ENCODE data around the gene VTI1A.
"Not testable (repeated sequence)": the region's sequence is repeated elsewhere in the genome, so short reads cannot be mapped to it uniquely, and the experiment has no call there.

Gene VTI1A

DNA sequence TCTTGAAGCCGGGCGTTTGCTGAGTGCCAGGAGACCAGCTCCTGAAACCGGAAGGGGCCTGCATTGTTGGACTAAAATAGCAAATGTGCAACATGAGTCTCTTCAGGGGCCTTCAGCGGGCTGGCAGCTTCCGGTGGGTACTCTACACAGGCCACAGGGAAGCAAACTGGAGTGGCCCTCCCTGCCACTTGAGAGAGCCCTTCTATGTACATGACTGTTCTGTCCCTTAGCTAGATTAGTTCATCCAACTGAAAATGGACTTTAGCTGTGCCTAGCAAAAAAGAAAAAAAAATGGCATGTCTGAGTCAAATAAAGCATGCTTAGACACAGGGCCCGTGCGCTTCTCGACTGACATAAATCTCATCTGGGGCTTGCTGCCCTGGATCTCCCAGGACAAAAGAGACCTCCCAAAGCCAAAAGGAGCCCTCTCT is 387.8 kb downstream of the VTI1A start:
- DNase-seq (ENCODE audit: low read depth in 2 of 2), result no peak

DNA sequence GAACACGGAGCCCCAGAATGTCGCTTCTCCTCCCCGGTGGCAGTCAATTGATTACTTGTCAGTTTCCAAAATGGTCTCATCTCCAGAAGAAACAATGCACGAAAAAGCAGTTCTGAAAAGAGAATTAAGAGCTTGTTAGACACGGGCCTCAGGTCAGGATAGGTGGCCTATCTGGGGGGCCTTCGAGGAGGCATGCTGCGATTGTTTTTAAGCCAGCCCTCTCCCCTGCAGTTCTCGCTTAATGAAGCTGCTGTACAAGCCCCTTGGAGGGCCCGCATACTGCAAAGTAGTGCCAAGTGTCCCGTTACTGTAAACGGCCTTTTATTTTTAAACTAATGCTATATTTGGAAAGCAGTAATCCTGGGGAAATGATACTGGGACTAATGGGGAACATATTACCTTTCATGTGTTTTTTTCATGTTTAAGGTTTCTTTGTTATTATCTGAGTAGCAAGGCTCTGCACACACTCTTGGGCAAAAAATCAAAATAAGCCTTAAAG is 388.3 kb downstream of the VTI1A start:
- no peak for DNase-seq (ENCODE audit: low read depth in 2 of 2)

DNA sequence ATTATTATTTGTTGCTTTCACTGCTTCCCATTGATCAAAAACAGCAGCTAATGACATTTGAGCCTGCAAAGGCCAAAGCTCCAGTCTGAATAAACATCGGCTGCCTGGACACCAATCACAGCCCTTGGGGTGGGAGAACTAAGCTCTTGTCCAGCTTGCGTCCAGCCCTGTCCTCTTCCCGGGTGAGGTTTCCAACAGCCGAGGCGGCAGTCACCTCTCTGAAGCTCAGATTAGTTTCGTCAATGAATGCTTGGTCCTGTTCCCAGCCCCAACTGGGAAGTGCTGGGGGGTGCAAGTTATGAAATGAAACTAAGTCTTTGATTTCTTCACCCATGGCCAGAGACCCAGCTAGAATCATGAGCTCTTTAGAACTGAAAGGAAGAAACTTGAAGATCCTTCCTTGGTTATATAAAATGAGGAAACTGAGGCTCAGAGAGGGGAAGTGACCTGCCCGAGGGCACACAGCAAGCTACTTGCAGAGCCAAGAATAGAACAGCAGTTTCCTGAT is 389.0 kb downstream of the VTI1A start:
- no peak for DNase-seq (ENCODE audit: low read depth in 2 of 2)

DNA sequence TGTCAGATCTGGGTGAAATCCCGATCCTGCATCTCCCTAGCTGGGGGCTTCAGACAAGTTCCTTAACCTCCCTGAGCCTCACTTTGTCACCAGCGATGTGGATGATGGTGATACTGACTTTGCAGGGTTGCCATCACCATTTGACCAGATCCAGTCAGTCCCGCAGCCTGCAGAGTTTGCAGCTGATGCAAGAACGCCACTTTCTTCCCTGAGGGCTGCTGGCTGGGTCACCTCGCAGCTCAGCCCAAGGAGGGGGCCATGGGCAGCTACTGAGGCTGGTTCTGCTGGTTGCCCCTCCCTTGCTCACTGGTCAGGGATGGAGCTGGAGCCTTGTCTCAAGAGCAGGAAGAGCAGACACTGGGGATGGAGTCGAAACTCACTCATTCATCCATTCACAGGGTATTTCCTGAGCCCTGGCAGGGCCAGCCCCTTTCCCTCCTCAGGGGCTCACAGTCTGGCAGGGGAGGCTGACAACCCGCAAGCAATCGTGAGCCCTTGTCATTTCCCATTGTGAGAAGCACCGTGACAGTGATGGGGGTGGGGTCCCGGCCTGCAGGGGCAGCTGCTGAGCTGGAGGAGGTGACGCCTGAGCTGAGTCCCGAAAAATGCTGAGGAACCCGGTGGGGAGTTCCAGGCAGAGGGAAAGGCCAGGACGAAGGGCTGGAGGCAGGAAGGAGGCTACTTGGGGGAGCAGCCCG is 391.9 kb downstream of the VTI1A start:
- no peak for DNase-seq (ENCODE audit: low read depth in 2 of 2)

DNA sequence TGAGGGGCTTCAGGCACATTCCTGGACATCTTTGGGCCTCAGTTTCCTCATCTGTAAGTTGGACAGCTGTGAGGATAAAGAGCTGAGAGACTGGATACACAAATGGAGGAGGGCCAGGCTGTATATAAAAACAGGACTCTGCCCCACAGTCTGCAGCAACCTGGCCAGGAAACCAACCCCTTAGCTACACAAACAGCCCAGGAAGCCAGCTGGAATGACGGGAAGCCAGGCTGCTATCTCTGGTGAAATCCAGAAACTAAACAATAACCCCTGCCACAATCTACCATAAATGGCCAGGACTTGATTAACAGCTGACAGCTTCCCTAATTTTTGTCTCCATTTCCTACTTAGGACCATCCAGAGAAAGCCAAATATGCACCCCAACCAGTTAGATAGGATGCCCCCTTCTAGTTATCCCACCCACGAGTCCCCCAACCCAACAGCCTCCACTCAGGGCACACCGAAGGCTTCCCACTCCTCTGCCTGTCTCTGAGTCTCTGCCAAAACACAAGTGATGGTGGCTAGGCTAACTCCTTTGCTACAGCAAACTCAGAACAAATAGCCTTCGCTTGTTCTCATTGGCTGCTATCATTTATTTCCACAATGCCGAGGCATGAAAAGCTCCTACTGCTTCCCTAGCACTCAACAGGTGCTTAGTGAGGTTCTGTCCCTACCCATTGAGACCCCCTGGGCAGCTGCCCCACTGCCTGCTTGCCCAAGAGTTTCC is 393.1 kb downstream of the VTI1A start:
- DNase-seq (ENCODE audit: low read depth in 2 of 2), result no peak

DNA sequence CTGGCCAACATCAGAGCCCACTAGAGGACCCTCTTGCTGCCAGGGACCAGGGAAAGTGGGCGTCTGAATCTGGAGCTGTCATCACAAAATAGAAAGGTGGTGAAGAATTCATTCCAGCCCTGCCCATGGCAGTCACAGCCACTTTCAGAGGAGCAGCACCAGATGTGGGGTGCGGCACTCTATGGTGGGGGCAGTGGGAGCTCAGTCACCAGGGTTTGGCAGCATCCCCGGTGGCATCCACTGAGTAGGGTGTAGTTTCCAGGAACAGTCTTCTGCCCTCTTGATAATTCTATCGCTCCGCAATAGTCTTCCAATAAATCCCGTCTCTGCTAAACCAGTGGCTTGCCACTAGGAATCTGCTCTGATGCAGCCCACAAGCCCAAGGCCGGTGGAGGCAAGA is 394.5 kb downstream of the VTI1A start:
- no peak for DNase-seq (ENCODE audit: low read depth in 2 of 2)

DNA sequence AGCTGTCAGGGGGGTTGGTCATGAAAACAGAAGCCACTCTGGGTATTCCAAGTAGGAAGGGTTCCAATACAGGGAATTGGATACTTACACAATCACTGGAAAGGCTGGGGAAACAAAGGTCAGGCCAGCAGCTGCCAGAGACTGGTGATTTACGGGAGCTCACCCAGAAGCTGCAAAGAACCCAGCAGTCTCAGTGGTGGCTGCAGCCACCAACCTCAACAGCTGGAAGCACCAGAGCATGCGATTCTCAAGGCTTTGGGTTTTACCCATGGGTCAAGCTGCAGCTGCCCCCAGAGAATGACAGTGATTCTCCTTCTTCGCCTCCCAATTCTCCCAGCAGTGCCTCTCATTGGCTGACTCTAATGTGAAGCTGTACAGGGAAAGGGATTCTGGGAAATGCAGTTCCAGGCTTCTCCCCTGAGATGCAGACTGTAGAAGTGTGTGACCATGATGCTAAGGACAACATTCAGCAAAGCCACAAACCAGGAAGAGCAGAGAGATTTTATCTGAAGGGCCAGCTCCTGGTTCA is 395.9 kb downstream of the VTI1A start:
- DNase-seq (ENCODE audit: low read depth in 2 of 2), result no peak

DNA sequence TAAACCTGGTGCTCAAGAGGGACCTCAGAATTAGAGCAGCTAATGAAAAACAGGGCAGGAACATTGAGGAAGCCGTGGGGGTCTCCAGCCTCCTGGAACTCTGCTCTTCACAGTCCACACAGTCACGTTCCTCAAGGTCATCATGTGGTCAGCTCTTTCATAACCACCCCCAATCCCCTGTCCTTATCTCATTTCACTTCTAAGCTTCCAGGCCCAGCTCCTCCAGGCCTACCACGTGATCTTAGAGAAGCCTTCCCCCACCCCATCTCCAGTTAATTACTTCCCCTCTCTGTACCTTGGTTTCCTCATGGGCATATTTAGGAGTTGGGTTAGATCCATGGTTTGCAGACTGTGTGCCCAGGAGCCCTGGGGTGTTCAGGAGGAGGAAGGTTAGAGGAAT is 396.6 kb downstream of the VTI1A start:
- DNase-seq (ENCODE audit: low read depth in 2 of 2), result no peak

DNA sequence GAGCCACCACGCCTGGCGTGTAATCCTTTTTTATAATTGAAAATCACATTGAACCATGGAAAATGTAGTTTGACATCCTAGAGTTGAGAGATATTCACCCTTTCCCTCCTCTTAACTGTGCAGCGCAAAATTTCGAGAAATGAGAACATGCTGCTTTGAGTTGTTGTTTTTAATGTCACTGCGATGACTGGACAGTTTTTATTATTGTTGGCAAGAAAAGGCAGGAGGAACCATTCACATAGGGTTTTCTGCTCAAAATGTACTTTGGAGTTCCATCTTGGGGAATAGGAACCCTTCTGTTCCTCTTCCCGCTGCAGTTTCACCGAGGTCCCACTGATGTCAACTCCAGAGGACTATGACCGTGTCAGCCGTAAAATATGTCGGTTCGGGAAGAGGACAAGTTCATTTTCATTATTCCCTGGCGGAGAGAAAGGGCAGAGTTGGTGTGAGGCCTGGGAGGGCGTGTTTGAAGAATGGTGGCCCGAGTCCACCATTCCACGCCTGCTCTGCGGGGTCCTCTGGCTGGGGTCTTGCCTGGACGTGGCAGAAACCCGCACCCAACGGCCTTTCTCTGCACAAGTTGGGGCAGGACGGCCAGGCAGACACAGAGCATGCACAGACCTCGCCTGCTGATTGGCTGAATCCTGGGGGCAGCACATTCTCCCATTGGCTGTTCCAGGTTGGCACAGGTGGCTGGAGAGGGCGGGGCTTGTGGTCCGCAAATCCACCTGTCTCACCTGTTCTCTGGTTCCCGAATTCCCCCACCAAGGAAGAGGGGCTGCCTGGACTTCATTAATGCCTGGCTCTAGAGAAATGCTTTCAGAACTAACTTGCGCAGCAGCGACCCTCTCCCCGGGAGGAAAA is 397.9 kb downstream of the VTI1A start:
- no peak for DNase-seq (ENCODE audit: low read depth in 2 of 2)

DNA sequence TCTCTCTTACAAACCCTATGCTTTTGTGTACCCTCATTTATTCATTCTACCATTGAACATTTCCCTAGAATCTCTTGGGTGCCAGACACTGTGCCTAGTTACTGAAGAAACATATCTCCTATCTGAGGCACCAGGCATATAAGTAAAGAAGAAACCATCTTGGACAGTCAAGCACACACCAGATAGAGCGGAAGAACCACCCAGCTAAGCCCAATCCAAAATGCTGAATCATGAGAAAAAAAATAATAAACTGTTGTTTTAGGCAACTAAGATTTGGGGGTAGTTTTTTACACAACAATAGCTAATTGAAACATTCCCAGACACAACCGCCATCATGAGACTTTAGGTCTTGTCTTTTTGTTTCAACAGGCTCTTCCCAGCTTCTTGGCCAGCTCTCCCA is 400.8 kb downstream of the VTI1A start:
- no peak for DNase-seq (ENCODE audit: low read depth in 2 of 2)

DNA sequence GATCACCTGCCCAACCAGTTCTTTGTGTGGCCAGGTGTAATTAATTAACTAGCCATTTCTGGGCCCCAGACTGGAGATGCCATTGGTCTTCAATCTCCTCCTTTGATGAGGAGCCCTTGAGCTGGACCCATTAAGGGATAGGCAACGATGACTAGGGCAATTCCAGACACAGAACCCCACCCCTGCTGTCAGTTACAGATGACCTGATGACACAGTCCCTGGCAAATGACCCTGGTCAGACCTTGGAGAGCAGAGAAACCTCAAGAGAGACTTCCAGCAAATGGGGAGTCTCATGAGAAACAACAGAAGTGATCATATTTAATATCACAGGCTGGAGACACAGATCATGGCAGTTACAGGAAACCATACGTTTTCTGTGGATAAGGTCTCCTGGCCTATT is 401.2 kb downstream of the VTI1A start:
- no peak for DNase-seq (ENCODE audit: low read depth in 2 of 2)

DNA sequence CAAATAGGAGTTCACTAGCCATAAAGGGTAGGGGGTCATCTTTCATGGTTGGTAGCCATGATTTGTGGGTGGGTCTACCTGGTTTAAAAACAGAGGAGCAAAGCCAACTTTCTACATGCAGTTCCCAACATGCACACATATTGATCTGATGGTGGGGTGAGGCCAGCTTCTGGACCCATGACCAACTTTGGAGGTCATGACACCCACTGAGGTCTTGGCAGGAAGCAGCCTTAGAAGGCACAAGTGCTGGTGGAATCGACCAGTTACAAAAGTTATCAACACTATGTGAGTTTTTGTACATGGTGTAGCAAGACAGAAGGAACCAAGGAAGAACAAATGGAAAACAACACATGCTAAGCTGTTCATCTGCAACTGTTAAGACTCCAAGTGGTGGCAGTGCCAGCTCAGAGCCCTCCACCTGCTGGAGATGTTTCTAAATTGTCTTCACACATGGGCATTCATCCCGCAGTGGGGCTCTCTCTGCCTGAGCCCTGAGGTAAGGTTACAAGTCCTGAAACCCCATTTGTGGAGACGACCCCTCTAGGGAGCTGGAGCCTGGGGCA is 401.9 kb downstream of the VTI1A start:
- no peak for DNase-seq (ENCODE audit: low read depth in 2 of 2)

DNA sequence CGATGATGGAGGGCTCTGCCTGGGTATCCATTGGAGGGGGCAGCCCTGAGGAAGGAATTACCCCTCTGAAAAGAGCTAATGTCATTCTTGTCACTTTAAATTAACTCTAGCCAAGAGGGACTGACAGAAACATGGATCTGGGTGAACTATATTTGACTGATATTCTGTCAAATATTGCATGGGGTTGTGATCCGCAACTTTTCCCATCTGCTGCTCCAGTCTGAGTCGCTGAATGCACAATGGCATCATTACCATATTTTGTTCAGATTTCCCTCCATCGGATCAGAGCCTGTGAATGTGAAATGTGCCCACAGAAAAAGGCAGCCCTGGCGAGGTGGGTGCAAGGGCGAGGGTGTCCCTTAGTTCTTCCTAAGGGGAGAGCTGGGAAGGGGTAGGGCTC is 402.5 kb downstream of the VTI1A start:
- no peak for DNase-seq (ENCODE audit: low read depth in 2 of 2)

DNA sequence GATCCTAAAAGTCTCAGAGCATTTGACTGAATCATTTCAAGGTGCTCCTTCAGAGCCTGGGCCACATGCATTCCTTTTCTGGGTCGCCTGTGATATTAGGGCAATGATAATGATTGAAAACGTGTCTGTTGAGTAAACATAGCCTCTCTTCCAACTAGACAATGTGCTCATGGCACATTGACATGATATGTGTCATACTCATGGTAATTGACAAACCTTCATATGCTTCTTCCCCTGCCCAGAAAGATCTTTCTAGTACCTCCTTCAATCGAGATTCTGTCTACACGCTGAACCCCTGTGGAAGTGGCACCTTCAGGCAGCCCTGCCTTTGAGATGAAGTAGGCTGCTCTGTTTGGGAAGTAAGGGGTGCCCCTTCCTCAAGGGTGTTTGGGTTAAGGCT is 404.2 kb downstream of the VTI1A start:
- no peak for DNase-seq (ENCODE audit: low read depth in 2 of 2)

DNA sequence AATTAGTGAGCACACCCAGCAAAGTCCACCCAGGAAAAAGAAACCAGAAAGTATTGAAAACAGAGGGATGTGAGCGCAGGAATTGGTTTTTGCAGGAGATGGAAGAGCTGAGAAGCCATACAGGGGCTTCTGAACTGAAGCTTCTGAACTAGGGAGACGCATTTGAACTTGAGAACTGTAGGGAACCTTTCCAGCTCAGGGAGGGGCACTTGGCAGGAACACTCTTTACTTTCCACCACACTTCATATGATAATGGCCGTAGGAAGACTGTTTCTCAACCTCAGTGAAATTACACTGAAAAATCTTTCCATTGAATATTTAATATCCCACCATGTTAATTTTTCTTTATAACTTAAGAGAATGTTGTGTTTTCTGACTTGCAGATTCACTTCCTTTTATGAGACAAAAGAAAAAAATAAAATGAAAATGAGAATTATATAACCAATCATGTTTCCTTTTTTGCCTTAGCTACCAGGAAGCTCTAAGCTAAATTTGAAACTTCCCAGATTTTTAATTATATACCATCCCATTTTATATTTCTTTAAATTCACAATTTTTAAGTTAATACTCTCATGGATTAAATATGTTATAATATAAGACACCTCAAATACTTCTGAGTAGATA is 404.7 kb downstream of the VTI1A start:
- DNase-seq (ENCODE audit: low read depth in 2 of 2), result no peak

DNA sequence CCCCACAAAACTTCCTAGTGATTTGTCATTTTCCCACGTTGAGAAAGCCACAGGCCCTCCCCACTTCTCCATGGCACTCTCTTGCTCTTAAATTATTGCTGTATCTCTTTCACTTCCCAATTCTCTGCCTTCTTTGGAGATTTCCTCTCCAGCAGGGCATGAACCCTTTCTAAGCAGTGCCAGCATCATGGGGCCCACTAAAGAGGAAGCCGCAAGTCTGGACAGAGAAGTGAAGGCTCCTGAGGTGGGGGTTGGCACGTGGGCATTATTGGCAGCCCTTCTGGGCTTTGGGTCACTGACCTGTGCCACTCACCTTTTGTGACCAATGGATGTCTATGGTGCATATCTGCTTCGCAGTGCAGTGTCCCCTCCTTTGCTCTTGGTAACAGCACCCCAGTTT is 405.3 kb downstream of the VTI1A start:
- no peak for DNase-seq (ENCODE audit: low read depth in 2 of 2)

DNA sequence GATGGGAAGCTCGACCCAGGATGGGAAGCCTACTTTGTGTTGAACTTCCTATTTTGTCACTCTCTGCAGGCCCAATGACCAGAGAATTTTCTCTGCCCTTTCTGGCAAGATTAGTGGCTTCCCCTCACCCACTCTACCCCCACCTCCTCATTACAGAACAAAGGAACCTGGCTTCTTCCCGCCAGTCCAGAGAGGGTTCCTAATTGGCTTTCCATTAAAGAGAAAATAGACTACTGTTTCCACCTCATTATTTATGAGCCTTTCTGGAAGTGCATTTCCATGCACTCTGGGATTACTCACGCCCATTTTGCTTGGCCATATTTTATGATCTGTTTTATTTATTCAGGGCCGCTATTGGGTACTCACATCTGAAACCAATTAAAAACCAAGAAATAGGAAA is 408.1 kb downstream of the VTI1A start:
- DNase-seq (ENCODE audit: low read depth in 2 of 2), result no peak

DNA sequence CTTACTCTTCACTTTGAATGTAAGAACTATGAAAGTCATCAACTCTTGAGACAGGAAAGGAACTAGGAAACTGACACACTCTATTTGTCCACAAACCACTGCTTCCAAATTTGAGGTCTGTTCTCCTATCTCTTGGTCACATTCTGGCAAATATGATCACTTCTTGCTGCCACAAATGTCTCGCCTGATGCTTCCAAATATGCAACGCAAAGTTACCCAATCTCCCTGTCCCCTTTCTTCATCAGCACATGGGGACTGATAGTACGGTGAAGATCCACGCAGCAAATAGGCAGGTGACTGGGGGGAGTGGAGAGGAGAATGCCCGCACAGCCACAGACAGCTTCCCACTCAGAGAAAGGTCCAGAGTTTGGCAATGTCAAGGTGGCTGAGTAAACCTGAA is 410.5 kb downstream of the VTI1A start:
- DNase-seq (ENCODE audit: low read depth in 2 of 2), result no peak

DNA sequence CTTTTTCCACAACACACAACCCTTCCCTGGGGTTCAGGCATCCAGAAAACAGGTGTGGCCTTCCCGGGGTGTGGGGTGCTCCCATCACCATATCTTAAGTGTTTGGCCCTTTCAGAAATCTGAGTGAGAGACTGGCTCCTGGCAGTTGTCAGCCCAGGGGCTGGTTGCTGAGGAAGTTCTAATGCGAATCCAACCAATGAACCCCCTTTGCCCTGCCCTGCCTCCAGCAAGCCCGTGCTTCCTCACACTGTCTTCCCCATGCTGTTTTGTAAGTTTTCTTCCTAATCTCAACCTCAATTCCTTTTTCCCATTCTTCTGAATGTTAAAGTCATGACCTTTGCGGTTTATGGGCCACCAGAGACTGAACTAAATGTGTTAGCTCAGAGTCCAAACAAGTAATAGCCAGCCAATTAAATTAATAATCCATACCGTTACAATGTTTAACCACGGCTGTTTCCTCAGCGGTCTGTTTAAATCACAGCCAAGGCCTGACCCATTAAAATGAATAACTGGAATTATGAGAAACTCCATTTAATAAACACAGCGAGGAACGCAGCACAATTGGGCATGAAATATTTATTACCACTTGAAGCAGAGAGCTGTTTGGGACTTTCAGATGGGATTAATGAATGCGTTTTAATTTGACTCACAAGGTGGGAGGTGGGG is 412.1 kb downstream of the VTI1A start:
- DNase-seq (ENCODE audit: low read depth in 2 of 2), result no peak

DNA sequence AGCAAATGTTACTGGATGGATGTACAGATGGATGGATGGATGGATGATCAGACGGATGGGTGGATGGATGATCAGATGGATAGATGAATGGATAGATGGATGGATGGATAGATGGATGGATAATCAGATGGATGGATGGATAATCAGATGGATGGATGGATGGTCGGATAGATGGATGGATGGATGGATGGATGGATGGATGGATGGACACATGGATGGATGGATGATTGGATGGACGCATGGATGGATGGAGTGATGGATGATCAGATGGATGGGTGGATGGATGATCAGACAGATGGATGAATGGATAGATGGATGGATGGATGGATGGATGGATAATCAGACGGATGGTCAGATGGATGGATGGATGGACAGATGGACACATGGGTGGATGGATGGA is 412.8 kb downstream of the VTI1A start:
- DNase-seq (ENCODE audit: low read depth in 2 of 2), result no peak

DNA sequence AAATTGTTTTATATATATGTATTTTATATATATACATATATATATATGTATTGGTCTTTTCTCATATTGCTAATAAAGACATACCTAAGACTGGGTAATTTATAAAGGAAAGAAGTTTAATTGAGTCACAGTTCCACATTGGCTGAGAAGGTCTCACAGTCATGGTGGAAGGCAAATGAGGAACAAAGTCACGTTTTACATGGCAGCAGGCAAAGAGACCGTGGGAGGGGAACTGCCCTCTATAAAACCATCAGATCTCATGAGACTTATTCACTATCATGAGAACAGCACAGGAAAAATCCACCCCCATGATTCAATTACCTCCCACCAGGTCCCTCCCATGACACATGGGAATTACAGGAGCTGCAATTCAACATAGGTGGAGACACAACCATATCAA is 416.4 kb downstream of the VTI1A start:
- not testable (repeated sequence) for DNase-seq (ENCODE audit: low read depth in 2 of 2)
